Lung (tissue), 12 donors: Measurements from ENCODE around the gene DBF4. TPM values are rescaled to one million over a fixed set of nuclear protein-coding genes. Genes with fewer than 3 reads are reported as not detected.
A peak's percentile ranks its signal among the peaks of the same experiment; 100 is the strongest.

ENCODE experiments used
- ATAC-seq: fragments of 200-7000 bp; cut with Tn5 transposase; one replicate; pipeline ENCODE4 v1.9.1; 2020; ENCODE audit warnings: moderate number of reproducible peaks; ENCODE audit not compliant: insufficient read depth, low FRiP score
- DNase-seq, 3 donors: peaks; one replicate each; pipeline ENCODE4 v3.0.0-alpha.2; 2013 to 2017
- H3K27ac ChIP-seq, 2 donors: one replicate each; pipeline ENCODE4 v1.5.1; 2013; ENCODE audit warnings: mild to moderate bottlenecking in 2 of 2, moderate library complexity in 2 of 2, control low read depth in 1 of 2, inconsistent platforms in 1 of 2, low read depth in 1 of 2, low read length in 1 of 2
- H3K27me3 ChIP-seq, 3 donors: one replicate each; pipeline ENCODE4 v1.5.1; 2013; ENCODE audit warnings: low read length in 2 of 3; ENCODE audit not compliant: control insufficient read depth in 3 of 3, insufficient read depth in 3 of 3
- H3K36me3 ChIP-seq, 4 donors: one replicate each; pipeline ENCODE4 v1.5.1; 2013; ENCODE audit warnings: low read length in 4 of 4, mild to moderate bottlenecking in 1 of 4, moderate library complexity in 1 of 4; ENCODE audit not compliant: control insufficient read depth in 4 of 4, insufficient read depth in 4 of 4
- H3K4me1 ChIP-seq, 5 donors: one replicate each; pipeline ENCODE4 v1.5.1; 2013; ENCODE audit warnings: low read length in 5 of 5, mild to moderate bottlenecking in 2 of 5, moderate library complexity in 1 of 5; ENCODE audit not compliant: control insufficient read depth in 5 of 5, insufficient read depth in 5 of 5
- H3K4me3 ChIP-seq: one replicate; pipeline ENCODE4 v1.5.1; 2013; ENCODE audit warnings: mild to moderate bottlenecking, control low read depth, moderate library complexity
- H3K9ac ChIP-seq, 2 donors: one replicate each; pipeline ENCODE4 v1.5.1; 2013; ENCODE audit warnings: low read length in 2 of 2, control low read depth in 1 of 2; ENCODE audit not compliant: insufficient read depth in 1 of 2
- H3K9me3 ChIP-seq, 4 donors: one replicate each; pipeline ENCODE4 v1.5.1; 2013; ENCODE audit warnings: low read length in 3 of 4, mild to moderate bottlenecking in 1 of 4, moderate library complexity in 1 of 4; ENCODE audit not compliant: control insufficient read depth in 4 of 4, insufficient read depth in 3 of 4
- CTCF ChIP-seq: IDR thresholded peaks from 2 replicates; pipeline ENCODE4 v1.5.1; 2012; ENCODE audit warnings: mild to moderate bottlenecking; ENCODE audit errors: control extremely low read depth, extremely low read depth
- whole genome bisulfite sequencing, 2 donors: extraction: QIAGEN DNeasy Blood & Tissue Kit; methylation state at CpG; one replicate each; pipeline ENCODE4 v1.1.7; 2013; 5-methylcytosine and 5-hydroxymethylcytosine counted together
- polyA plus RNA-seq, 2 donors: library from polyadenylated mRNA; stranded (reverse); fragments of 200-250 nt; gene quantifications; one replicate each; pipeline ENCODE4 v1.2.1, GENCODE V29; 2013
- total RNA-seq, 2 donors: library from RNA; depleted of rRNA in 1 of 2; stranded (reverse); fragments of >200 nt in 1 of 2; gene quantifications; one replicate each; pipeline ENCODE4 v1.2.1, GENCODE V29; 2014 to 2021
- donor health status: control.
- donor health status: control.
- donor health status: Bipolar disorder and iron deficiency.
- donor health status: healthy.
- donor health status: DM: yes; HTN: yes; CAD: no.

DBF4 gene
- total and polyA plus RNA-seq, 4 donors = 4.0 to 12.7 (median 8.1) TPM

DNA sequence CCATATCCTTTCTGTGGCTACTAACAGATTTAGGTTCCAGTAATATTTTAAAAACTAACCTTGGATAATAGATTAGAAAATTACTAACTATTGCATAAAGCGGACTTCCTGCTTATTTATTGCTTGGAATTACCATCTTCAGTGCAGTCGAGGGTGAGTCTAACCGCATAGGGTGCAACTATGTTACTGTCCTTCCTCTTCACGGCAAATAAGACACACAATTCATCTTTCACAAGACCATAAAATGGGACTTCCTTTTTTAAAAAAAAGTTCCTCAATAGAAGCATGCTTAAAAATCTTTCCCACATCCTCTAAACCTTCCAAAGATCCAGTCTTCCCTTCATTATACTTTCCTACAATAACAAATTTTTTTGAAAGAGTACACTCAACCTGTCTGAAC, 2.2 kb upstream of the DBF4 start:
- Histone ChIP-seq H3K4me3 (no peak overlapping the region), H3K27ac (no peak overlapping the region), H3K4me1 (peaks cover 0 to 20% (median 0%) of the 10 kb centered on the region in 5 donors), H3K9ac (no peak overlapping the region), H3K9me3 (peaks cover 0 to 15% (median under 1%) of the 10 kb centered on the region in 4 donors), H3K36me3 (peaks cover 0 to 15% (median 7%) of the 10 kb centered on the region in 4 donors), H3K27me3 (no peaks in the 10 kb centered on the region)
- no peak for TF ChIP-seq CTCF
- 23 to 43% methylated on average over 4 of the region's 4 CpGs for WGBS, 2 donors
- ATAC-seq = no peak
- DNase-seq = no peak

GRCh38 chr7:87875151-87876039, 898 bp upstream of the DBF4 start:
- ATAC-seq (peak; percentile 3), DNase-seq (peak in 2 of 3 donors; percentile 26 to 59)
- Histone ChIP-seq H3K4me3 (peak overlapping the region; percentile 85), H3K4me1 (peaks cover 0 to 20% (median 0%) of the 10 kb centered on the region in 5 donors), H3K9me3 (peaks cover 0 to 12% (median under 1%) of the 10 kb centered on the region in 4 donors), H3K9ac (peak overlapping the region; percentile 57 to 90), H3K27ac (peak overlapping the region; percentile 91 to 97), H3K36me3 (peaks cover 0 to 14% (median 5%) of the 10 kb centered on the region in 4 donors), H3K27me3 (no peaks in the 10 kb centered on the region)
- no peak for TF ChIP-seq CTCF
- WGBS, 2 donors = 1 to 3% methylated on average over 32 to 35 of the region's 35 CpGs

DNA sequence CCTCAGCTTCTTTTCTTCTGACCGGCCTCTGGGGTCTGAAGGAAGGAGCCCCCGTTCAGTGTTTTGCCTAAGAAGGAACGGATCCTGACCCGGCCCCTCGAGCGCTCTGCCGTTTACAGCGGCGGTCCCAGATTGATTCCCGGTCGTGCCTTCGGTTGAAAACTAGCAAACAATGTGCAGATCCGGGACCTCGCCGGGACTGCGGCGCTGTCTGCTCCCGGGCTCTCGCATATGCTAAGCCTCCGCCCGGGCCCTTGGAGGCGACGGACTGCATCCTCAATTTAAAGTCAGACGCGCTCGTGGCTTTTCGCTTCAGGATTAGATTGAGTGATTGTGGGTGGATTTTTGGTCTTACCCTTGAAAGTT, 559 bp downstream of the DBF4 start:
- H3K9me3 ChIP-seq = no peaks in the 10 kb centered on the region
- peak; percentile 8 for ATAC-seq
- no peaks in the 10 kb centered on the region for H3K27me3 ChIP-seq
- peak overlapping the region; percentile 85 for H3K4me3 ChIP-seq
- H3K36me3 ChIP-seq = peaks cover 0 to 5% (median 0%) of the 10 kb centered on the region in 4 donors
- no peak for TF ChIP-seq CTCF
- peaks cover 0 to 20% (median 0%) of the 10 kb centered on the region in 5 donors for H3K4me1 ChIP-seq
- peak; percentile 76 to 82 (median 76) for DNase-seq
- H3K9ac ChIP-seq = peak overlapping the region; percentile 90 to 96
- peak overlapping the region; percentile 91 to 97 for H3K27ac ChIP-seq
- 0 to 1% methylated on average over 27 of the region's 27 CpGs for WGBS, 2 donors
